Activated CD8-positive, alpha-beta memory T cell treated with anti-CD3 and anti-CD28 coated beads, Interleukin-2, amount 50 U/mL, for 1 hour (primary cell): ENCODE measurements around the gene PHKB.

Experiments used
- DNase-seq: peaks from one replicate; pipeline ENCODE4 v3.0.0-alpha.2; 2020; ENCODE audit errors: extremely low read depth

The PHKB gene

GRCh38 chr16:47568351-47568750 lies 107.2 kb downstream of the PHKB start:
- no peak for DNase-seq

GRCh38 chr16:47571049-47571448 lies 109.9 kb downstream of the PHKB start:
- no peak for DNase-seq

GRCh38 chr16:47571711-47572110 lies 110.6 kb downstream of the PHKB start:
- no peak for DNase-seq

GRCh38 chr16:47574091-47575054 lies 113.2 kb downstream of the PHKB start:
- DNase-seq, result no peak

GRCh38 chr16:47577029-47577428 lies 115.9 kb downstream of the PHKB start:
- DNase-seq, result no peak

GRCh38 chr16:47578033-47578432 lies 116.9 kb downstream of the PHKB start:
- DNase-seq, result no peak

- no peak for DNase-seq
Observed at GRCh38 chr16:47578573-47578972, 117.4 kb downstream of the PHKB start.

GRCh38 chr16:47581114-47581513 lies 120.0 kb downstream of the PHKB start:
- DNase-seq, result no peak

GRCh38 chr16:47584464-47585225 lies 123.5 kb downstream of the PHKB start:
- DNase-seq, result no peak

GRCh38 chr16:47586121-47586520 lies 125.0 kb downstream of the PHKB start:
- DNase-seq, result no peak

- no peak for DNase-seq
Observed at GRCh38 chr16:47590472-47590871, 129.3 kb downstream of the PHKB start.

- DNase-seq, result no peak
Observed at GRCh38 chr16:47592232-47592631, 131.1 kb downstream of the PHKB start.

- no peak for DNase-seq
Observed at GRCh38 chr16:47599512-47599911, 138.4 kb downstream of the PHKB start.

GRCh38 chr16:47600376-47600775 lies 139.2 kb downstream of the PHKB start:
- DNase-seq, result no peak

GRCh38 chr16:47604306-47604705 lies 143.2 kb downstream of the PHKB start:
- DNase-seq, result no peak

GRCh38 chr16:47611042-47611441 lies 149.9 kb downstream of the PHKB start:
- DNase-seq, result no peak

- no peak for DNase-seq
Observed at GRCh38 chr16:47611848-47612493, 150.8 kb downstream of the PHKB start.

GRCh38 chr16:47612711-47613110 lies 151.6 kb downstream of the PHKB start:
- no peak for DNase-seq

- no peak for DNase-seq
Observed at GRCh38 chr16:47613251-47613650, 152.1 kb downstream of the PHKB start.

GRCh38 chr16:47617732-47618131 lies 156.6 kb downstream of the PHKB start:
- DNase-seq, result no peak

- no peak for DNase-seq
Observed at GRCh38 chr16:47622451-47623176, 161.5 kb downstream of the PHKB start.

GRCh38 chr16:47624563-47624962 lies 163.4 kb downstream of the PHKB start:
- DNase-seq, result no peak
